Measurements from ENCODE around the gene OPRL1. TPM values are rescaled to one million over a fixed set of nuclear protein-coding genes. Genes with fewer than 3 reads are reported as not detected.

The OPRL1 gene
- total RNA-seq, 1 donor, result 0.63 TPM

DNA sequence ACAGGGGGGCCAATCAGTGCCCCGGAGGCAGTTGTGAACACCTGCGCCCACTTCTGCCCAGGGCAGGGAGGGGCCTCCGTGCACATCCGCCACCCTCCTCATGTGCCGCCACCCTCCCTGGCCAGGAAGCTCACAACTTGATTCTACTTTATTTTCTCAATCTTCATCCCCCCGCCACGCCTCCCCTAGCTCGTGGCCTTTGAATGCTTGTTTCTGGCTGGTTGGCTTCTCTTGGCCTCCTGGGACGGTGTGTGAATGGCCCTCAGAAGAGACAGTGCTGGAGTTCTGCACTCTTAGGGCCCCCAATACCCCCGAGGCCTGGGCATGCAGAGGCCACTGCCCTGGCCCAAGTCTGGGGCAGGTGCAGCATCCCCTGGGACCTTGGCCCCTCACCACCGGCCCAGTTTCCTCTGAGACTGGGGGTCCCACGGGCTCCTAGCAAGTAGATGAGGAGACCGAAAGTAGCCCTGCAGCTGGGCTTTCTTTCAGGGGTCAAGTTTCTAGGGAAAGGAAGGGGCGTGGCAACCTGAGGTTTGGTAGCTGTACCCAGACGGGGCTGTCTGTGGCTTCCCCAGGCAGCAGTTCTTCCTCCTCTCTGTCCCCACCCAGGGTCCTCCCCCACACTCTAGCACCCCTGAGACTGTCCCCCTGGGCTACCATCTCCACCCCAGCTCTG lies 1.9 kb upstream of the OPRL1 start:
- TF ChIP-seq, protein P1, sequence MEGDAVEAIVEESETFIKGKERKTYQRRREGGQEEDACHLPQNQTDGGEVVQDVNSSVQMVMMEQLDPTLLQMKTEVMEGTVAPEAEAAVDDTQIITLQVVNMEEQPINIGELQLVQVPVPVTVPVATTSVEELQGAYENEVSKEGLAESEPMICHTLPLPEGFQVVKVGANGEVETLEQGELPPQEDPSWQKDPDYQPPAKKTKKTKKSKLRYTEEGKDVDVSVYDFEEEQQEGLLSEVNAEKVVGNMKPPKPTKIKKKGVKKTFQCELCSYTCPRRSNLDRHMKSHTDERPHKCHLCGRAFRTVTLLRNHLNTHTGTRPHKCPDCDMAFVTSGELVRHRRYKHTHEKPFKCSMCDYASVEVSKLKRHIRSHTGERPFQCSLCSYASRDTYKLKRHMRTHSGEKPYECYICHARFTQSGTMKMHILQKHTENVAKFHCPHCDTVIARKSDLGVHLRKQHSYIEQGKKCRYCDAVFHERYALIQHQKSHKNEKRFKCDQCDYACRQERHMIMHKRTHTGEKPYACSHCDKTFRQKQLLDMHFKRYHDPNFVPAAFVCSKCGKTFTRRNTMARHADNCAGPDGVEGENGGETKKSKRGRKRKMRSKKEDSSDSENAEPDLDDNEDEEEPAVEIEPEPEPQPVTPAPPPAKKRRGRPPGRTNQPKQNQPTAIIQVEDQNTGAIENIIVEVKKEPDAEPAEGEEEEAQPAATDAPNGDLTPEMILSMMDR (IDR thresholded peaks at IDR 0.05; ENCODE audit: insufficient read depth, low read length), result no peak
- peak overlapping the region; percentile 73 for H3K4me3 ChIP-seq (ENCODE audit: low read depth, low read length)
- DNase-seq (ENCODE audit: low read depth), result no peak

GRCh38 chr20:64078934-64079272 lies 979 bp upstream of the OPRL1 start:
- DNase-seq (ENCODE audit: low read depth), result no peak
- TF ChIP-seq, protein P1 (IDR thresholded peaks at IDR 0.05; ENCODE audit: insufficient read depth, low read length), result no peak
- H3K4me3 ChIP-seq (ENCODE audit: low read depth, low read length), result peak overlapping the region; percentile 73

- peak; percentile 55 for DNase-seq (ENCODE audit: low read depth)
- peak within 1 kb of the TSS; percentile 73 for H3K4me3 ChIP-seq (ENCODE audit: low read depth, low read length)
- TF ChIP-seq, protein P1 (IDR thresholded peaks at IDR 0.05; ENCODE audit: insufficient read depth, low read length), result no peak
Measured at GRCh38 chr20:64079273-64080012, 439 bp upstream of the OPRL1 start, which contains the start of gene RGS19. Gene RGS19 (minus strand): TSS chr20:64079518. CDS start chr20:64076886, 2,632 bp downstream.

DNA sequence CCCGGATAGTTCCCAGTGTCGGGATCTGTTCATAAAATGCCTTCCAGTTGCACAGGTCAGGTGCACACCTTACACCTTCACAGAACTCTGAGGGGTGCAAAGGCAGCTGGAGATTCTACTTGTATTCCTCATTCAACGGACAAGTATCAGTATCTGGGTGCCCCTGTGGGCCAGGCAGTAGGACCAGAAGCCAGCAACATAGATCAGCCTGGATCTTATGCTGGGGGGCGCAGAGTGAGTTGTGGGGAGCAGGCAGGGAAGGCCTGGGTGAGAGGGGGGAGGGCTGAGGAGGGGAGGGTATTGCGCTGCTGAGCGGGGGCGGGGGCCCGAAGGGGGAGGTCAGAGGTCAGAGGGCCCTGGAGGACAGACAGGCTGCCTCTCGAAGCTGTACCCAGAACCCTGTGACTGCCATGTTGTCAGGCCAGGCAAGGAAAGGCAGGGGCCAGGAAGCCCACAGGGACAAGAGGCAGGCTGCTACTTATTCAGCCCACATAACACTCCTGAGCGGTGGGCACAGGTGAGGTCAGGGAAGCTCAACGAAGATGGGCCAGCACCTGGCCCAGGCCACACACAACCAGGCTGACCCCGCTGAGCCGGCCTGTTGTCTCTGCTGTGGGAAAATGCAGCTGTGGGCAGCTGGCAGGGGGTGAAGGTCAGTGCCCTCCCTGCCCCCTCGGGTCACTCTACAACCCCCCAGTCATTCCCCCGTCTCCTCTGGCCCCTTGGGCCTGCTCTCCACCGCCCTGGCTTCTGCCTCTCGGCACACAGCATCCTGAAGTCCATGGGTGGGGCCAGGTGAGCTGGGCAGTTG lies 1.1 kb downstream of the OPRL1 start:
- TF ChIP-seq, protein P1 (IDR thresholded peaks at IDR 0.05; ENCODE audit: insufficient read depth, low read length), result no peak
- H3K4me3 ChIP-seq (ENCODE audit: low read depth, low read length), result no peak overlapping the region
- no peak for DNase-seq (ENCODE audit: low read depth)

- DNase-seq (ENCODE audit: low read depth), result no peak
- H3K4me3 ChIP-seq (ENCODE audit: low read depth, low read length), result no peak overlapping the region
- TF ChIP-seq, protein P1 (IDR thresholded peaks at IDR 0.05; ENCODE audit: insufficient read depth, low read length), result no peak
Measured at GRCh38 chr20:64081624-64081964, 1.7 kb downstream of the OPRL1 start.

GRCh38 chr20:64082126-64082731 lies 2.3 kb downstream of the OPRL1 start:
- no peak for DNase-seq (ENCODE audit: low read depth)
- no peak overlapping the region for H3K4me3 ChIP-seq (ENCODE audit: low read depth, low read length)
- TF ChIP-seq, protein P1 (IDR thresholded peaks at IDR 0.05; ENCODE audit: insufficient read depth, low read length), result no peak
